Panc1 (cell line): ENCODE measurements around the gene COL6A1. TPM values are rescaled to one million over a fixed set of nuclear protein-coding genes. Genes with fewer than 3 reads are reported as not detected.

Experiments
- ATAC-seq: fragments of 200-7000 bp; cut with Tn5 transposase; 2 replicates; pipeline ENCODE4 v1.9.1; 2020; ENCODE audit warnings: mild to moderate bottlenecking, moderate library complexity
- BruUV-seq: library from RNA; stranded (reverse); fragments of 400-500 nt; replicated peaks from 2 replicates; lab custom pipeline; 2021; lab: Mats Ljungman, UMichigan
- CTCF ChIA-PET: fragments of 300-600 bp; sonication (Branson Sonifier 250); formaldehyde crosslinking; loops from one replicate; lab custom pipeline; 2022; ENCODE audit warnings: antibody characterized with exemption; lab: Charles Lee
- POLR2A ChIA-PET: fragments of 300-600 bp; sonication (Branson Sonifier 250); formaldehyde crosslinking; loops from one replicate; lab custom pipeline; 2022; ENCODE audit warnings: antibody characterized with exemption; lab: Charles Lee
- DNase-seq: peaks from one replicate; pipeline ENCODE4 v3.0.0-alpha.2; 2010; ENCODE audit warnings: low read depth, low spot score
- H3K27ac ChIP-seq: 2 replicates; pipeline ENCODE4 v1.5.1; 2011; ENCODE audit warnings: mild to moderate bottlenecking, low read length, inconsistent platforms
- H3K27me3 ChIP-seq: fragments of 200-500 bp; sonication (Bioruptor generic); 2 replicates; pipeline ENCODE4 v1.6.0; 2014; ENCODE audit warnings: low read length, inconsistent platforms; ENCODE audit not compliant: control insufficient read depth, insufficient read depth
- H3K36me3 ChIP-seq: fragments of 200-500 bp; sonication (Bioruptor generic); 2 replicates; pipeline ENCODE4 v1.5.1; 2014; ENCODE audit warnings: inconsistent platforms, mild to moderate bottlenecking, low read length, moderate library complexity; ENCODE audit not compliant: control insufficient read depth, insufficient read depth
- H3K4me1 ChIP-seq: 2 replicates; pipeline ENCODE4 v1.5.1; 2011; ENCODE audit warnings: inconsistent platforms, mild to moderate bottlenecking, low read length, moderate library complexity; ENCODE audit not compliant: control insufficient read depth, insufficient read depth
- H3K4me3 ChIP-seq, 2 experiments: 2 replicates each; pipeline ENCODE4 v1.5.1; 2011 to 2012; ENCODE audit warnings: low read depth in 2 of 2, low read length in 2 of 2, mild to moderate bottlenecking in 2 of 2, inconsistent platforms in 1 of 2, moderate library complexity in 1 of 2
- H3K9me3 ChIP-seq: fragments of 200-500 bp; sonication (Bioruptor generic); 2 replicates; pipeline ENCODE4 v1.5.1; 2014; ENCODE audit warnings: low read depth, mild to moderate bottlenecking, inconsistent platforms, low read length, moderate library complexity; ENCODE audit not compliant: control insufficient read depth, insufficient read depth
- CTCF ChIP-seq: fragments of 450-650 bp; IDR thresholded peaks from 2 replicates; pipeline ENCODE4 v1.5.1; 2017; ENCODE audit warnings: mild to moderate bottlenecking
- POLR2AphosphoS5 ChIP-seq: IDR thresholded peaks from 2 replicates; pipeline ENCODE4 v1.6.1; 2012; ENCODE audit warnings: mild to moderate bottlenecking, low read depth, low read length, moderate library complexity
- SIN3A ChIP-seq: IDR thresholded peaks from 2 replicates; pipeline ENCODE4 v1.6.1; 2012; ENCODE audit warnings: low read depth, mild to moderate bottlenecking, low read length, moderate library complexity, borderline replicate concordance; ENCODE audit not compliant: insufficient read depth
- TCF7L2 ChIP-seq: IDR thresholded peaks from 2 replicates; pipeline ENCODE4 v1.6.1; 2011; ENCODE audit warnings: mild to moderate bottlenecking, low read depth, low read length, inconsistent platforms
- in situ Hi-C: cut with HindIII; loops from 2 replicates; pipeline ENCODE4 v1.10.0; 2016; ENCODE audit warnings: low sequenced_read_pairs, low pct_unique_long_range_greater_than_20kb
- intact Hi-C: fragments of 100-400 bp; cut with micrococcal nuclease; formaldehyde crosslinking; loops from one replicate; pipeline ENCODE4 v1.10.0; 2022; ENCODE audit not compliant: unreplicated experiment
- total RNA-seq: library from RNA; stranded (reverse); gene quantifications from one replicate; pipeline ENCODE4 v1.2.1, GENCODE V29; 2021; ENCODE audit not compliant: unreplicated experiment
- TF ChIP-seq, protein P1 (sequence below), 2 experiments: IDR thresholded peaks; 2 replicates each; pipeline ENCODE4 v1.6.1; 2011 to 2012; ENCODE audit warnings: low read depth in 2 of 2, control low read depth in 1 of 2, low read length in 1 of 2, mild to moderate bottlenecking in 1 of 2, moderate library complexity in 1 of 2; ENCODE audit not compliant: insufficient read depth in 1 of 2

The COL6A1 gene
- total RNA-seq, 1 experiment from 2014 or later = 34.2 TPM

GRCh38 chr21:45954261-45954660 lies 27.3 kb upstream of the COL6A1 start:
- in situ Hi-C loops (no loop called here), intact Hi-C loops (no loop called here)
- no peak overlapping the region for H3K27ac ChIP-seq
- H3K4me3 ChIP-seq = no peak overlapping the region
- ATAC-seq (0 out of 2 replicates have a peak, but pooled peaks have one; percentile 48), DNase-seq (no peak)
- no peaks in the 10 kb centered on the region for H3K9me3 ChIP-seq
- no TSS peak for BruUV-seq
- H3K27me3 ChIP-seq = peaks cover 3% of the 10 kb centered on the region
- H3K4me1 ChIP-seq = no peaks in the 10 kb centered on the region
- no peaks in the 10 kb centered on the region for H3K36me3 ChIP-seq
- ChIA-PET CTCF (no interaction called here), POLR2A (no interaction called here)
- TF ChIP-seq TCF7L2 = no peak

- Histone ChIP-seq H3K27ac (no peak overlapping the region), H3K4me1 (no peaks in the 10 kb centered on the region), H3K27me3 (peaks cover 3% of the 10 kb centered on the region), H3K9me3 (no peaks in the 10 kb centered on the region), H3K4me3 (no peak overlapping the region), H3K36me3 (no peaks in the 10 kb centered on the region)
- no TSS peak for BruUV-seq
- DNase-seq (no peak), ATAC-seq (no peak)
- CTCF ChIA-PET = no interaction called here
- in situ Hi-C loops = no loop called here
- POLR2A ChIA-PET = no interaction called here
- TF ChIP-seq, protein P1, sequence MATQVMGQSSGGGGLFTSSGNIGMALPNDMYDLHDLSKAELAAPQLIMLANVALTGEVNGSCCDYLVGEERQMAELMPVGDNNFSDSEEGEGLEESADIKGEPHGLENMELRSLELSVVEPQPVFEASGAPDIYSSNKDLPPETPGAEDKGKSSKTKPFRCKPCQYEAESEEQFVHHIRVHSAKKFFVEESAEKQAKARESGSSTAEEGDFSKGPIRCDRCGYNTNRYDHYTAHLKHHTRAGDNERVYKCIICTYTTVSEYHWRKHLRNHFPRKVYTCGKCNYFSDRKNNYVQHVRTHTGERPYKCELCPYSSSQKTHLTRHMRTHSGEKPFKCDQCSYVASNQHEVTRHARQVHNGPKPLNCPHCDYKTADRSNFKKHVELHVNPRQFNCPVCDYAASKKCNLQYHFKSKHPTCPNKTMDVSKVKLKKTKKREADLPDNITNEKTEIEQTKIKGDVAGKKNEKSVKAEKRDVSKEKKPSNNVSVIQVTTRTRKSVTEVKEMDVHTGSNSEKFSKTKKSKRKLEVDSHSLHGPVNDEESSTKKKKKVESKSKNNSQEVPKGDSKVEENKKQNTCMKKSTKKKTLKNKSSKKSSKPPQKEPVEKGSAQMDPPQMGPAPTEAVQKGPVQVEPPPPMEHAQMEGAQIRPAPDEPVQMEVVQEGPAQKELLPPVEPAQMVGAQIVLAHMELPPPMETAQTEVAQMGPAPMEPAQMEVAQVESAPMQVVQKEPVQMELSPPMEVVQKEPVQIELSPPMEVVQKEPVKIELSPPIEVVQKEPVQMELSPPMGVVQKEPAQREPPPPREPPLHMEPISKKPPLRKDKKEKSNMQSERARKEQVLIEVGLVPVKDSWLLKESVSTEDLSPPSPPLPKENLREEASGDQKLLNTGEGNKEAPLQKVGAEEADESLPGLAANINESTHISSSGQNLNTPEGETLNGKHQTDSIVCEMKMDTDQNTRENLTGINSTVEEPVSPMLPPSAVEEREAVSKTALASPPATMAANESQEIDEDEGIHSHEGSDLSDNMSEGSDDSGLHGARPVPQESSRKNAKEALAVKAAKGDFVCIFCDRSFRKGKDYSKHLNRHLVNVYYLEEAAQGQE (IDR thresholded peaks at IDR 0.05; ENCODE audit: insufficient read depth in 1 of 2, low read depth in 2 of 2, low read length in 1 of 2) = no peak
- intact Hi-C loops = no loop called here
Measured at GRCh38 chr21:45954921-45955320, 26.6 kb upstream of the COL6A1 start.

- ATAC-seq = no peak
- in situ Hi-C loops = no loop called here
- no TSS peak for BruUV-seq
- Histone ChIP-seq H3K27ac (no peak overlapping the region), H3K27me3 (peaks cover 3% of the 10 kb centered on the region), H3K4me1 (no peaks in the 10 kb centered on the region), H3K9me3 (no peaks in the 10 kb centered on the region), H3K4me3 (no peak overlapping the region), H3K36me3 (no peaks in the 10 kb centered on the region)
- intact Hi-C loops = no loop called here
- TF ChIP-seq TCF7L2 = no peak
- TF ChIP-seq CTCF = no peak
- TF ChIP-seq SIN3A = no peak
- TF ChIP-seq, protein P1 (IDR thresholded peaks at IDR 0.05; ENCODE audit: insufficient read depth in 1 of 2, low read depth in 2 of 2, low read length in 1 of 2) = no peak
- TF ChIP-seq POLR2AphosphoS5 = no peak
- no peak for DNase-seq
- ChIA-PET CTCF (no interaction called here), POLR2A (no interaction called here)
Measured at GRCh38 chr21:45957551-45957950, 24.0 kb upstream of the COL6A1 start.
